COLO668 (cell line): ENCODE data around the gene DUOX2.
"Not testable (repeated sequence)": the region's sequence is repeated elsewhere in the genome, so short reads cannot be mapped to it uniquely, and the experiment has no call there.

ENCODE experiments used
- DNase-seq: peaks from one replicate; lab custom pipeline; 2025; ENCODE audit not compliant: unreplicated experiment; lab: John Stamatoyannopoulos, UW

DUOX2 gene

DNA sequence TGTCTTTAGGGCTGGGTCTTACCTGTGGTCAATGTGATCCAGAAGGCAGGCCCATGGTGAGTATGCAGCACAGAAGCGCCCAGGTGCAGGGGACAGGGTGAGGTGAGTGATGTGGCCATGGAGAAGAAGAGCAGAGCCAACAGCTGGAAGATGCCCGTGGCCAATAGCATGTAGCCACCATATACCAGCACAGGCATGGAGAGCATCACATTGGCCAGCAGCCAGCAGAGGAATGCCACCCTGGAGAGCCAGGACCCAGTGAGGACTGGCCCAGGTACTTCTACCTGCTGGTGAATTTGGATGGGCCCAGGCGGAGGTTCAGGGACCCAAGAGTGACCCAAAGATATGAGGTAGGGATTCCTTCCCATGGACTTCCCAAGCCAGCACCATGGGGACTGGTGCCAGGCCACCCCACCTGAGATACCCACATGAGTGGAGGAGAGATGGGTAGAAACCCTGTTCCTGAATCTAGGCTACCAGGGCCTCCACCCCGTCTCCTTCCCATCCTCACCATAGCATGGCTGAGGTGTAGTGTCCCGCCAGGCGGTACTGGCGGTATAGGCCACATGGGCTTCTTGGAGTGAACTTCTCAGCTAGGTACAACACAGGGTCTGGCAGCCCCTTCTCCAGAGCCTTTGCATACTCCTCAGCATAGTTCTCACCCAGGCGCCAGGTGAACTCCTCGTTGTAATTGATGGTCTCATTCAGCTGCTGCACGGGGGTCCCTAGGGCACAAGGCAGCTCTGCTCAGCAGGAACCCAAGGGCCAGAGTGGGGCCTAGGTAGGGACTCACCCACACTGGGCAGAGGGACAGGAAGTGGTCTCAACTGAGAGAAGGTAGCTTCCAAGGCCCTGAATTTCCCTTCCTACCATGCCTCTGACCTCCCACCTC, 6.4 kb upstream of the DUOX2 start:
- no peak for DNase-seq

- no peak for DNase-seq
Measured at GRCh38 chr15:45118996-45119395, 5.0 kb upstream of the DUOX2 start.

DNA sequence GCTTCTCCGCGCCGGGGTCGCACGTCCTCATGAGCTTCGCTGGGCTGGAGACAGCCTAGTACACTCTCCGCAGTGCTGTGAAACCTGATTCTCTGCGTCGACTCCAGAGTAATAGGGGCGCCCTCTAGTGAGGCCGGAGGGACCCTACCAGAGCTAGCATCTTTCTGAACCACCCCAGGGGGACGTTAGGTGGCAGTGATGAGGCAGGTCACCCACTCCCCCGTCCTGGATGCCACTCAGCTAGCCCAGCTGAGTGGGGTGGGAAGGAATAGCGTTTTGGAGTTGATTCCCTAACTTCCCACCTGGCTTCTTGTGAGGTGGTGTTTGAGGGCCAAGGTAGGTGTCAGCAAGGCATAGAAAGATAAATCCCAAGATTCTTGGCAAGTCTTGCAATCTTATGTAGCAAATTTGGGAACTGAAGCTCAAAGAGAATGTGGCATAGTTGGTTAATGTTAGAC, 4.2 kb upstream of the DUOX2 start:
- peak; percentile 85 for DNase-seq

GRCh38 chr15:45117308-45118130, 3.5 kb upstream of the DUOX2 start:
- no peak for DNase-seq

- no peak for DNase-seq
Measured at GRCh38 chr15:45116482-45117307, 2.7 kb upstream of the DUOX2 start.

DNA sequence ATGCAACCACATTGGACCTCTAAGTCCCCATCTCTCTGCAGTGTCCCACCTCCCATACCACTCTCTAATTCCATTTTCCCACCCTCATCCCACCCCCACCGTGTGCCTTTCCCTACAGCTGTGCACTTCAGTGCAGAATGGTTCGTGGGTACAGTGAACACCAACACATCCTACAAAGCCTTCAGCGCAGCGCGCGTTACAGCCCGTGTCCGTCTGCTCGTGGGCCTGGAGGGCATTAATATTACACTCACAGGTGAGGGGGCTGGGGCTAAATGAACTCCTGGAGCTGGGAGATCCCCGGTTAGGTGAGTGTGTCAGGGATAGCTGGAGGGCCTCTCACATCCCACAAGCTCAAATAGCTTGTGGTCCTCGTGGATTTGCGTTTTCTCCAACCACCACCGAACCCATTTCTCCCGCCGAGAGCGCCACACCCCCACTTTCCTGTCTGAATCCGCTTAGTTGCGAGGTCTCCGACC, 2.1 kb upstream of the DUOX2 start:
- no peak for DNase-seq

DNA sequence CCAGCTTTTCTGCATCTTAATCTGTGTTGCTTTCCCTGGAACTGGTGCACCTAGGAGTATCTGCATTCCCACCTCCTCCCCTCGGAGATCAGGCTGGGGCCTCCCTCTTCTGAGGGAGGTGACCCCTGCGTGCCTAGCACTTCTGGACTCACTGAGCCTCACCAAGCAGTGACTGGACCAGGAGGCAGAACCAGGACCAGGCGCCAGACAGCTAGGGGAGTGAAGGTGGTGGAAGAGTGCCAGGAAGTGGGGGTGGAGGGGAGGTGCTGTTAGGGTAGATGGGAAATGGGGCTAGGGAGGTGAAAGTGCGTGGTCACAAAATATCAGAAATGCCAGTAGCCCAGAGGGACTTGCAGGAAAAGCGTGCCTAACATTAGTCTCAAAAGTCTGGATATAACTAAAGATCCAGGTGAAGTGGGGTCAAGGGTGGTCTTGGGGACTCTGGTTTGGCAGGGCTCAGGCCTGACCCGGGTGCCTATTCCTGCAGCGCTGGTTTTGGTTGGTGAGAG, 1.4 kb upstream of the DUOX2 start:
- no peak for DNase-seq

DNA sequence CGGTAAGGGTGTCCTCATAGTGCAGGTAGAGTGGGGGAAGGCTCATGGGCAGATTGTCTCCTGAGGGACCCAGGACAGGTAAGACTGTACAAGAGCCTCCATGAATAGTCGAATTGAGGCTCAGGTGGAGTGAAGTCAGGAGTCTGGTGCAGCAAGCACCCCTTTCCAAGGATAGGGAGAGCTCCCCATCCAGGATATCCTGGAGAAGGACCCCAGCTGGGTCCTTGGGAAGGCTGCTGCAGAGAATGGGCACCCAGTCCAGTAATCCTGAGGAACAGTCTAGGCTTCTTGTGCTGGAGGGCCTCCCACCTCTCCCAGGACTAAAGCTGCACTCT, 746 bp upstream of the DUOX2 start:
- no peak for DNase-seq

DNA sequence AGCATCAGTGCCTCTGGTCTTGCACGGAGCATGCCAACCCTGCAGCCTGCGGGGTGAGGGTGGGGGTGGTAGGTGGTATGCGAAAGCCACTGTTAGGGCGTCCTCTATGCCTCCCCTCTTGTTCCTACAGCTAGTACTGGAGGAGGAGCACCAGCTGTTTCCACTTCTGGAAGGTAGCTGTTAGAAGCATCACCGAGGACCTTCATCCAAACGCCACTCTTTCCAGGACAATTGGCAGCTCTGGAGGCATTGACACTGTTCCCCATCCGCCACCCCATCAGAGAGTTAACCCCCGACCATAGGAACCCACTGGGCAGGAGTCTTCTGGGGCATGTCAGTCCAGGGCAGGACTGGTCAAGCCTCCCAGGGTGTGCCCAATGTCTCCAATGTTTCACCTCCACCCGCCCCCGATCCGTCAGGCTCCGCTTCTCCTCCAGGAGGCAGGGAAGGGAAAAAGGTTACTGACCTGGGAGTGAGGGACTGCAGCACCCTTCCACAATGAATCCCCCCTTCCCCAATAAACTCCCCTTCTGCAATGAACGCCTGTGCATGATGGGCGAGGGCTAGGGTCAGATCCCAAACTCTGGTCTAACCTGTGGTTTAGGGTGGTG, 487 bp downstream of the DUOX2 start:
- DNase-seq: no peak

DNA sequence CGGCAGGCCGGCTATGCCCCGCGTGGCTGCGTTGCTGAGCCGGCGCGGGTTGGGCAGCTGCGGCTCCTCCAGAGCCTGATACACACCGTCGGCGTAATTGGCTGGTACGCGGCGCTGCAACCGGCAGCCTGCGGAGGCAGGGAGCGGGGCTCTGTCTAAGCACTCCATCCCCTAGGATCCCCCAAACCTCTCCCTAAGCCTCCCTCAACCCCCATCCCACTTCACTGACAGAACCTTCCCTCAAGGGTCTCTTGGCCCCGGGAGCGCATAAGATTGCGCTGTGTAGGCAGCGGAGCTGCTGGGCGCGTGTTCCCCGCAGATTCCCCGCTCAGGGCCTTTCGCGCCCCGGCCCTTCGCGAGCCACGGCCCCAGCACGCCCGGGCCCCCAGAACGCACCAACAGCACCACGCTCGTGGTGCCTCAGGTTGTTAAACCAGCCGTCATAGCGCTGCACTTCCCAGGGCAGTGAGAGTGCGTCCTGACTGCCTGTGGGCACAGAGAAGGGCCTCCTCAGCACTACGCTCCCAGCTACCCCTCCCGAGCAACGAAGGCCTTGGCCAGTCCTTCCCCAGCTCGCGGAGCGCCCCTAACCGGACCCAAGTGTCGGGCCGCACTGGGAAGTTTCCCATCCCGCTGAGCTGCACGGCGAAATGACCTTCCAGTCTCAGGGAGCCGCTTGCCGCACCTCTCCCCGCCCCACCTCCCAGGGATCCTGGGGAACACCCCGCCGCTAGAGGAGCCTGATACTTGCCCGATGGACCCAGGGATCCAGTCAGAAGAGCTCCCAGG, 1.2 kb downstream of the DUOX2 start:
- no peak for DNase-seq

DNA sequence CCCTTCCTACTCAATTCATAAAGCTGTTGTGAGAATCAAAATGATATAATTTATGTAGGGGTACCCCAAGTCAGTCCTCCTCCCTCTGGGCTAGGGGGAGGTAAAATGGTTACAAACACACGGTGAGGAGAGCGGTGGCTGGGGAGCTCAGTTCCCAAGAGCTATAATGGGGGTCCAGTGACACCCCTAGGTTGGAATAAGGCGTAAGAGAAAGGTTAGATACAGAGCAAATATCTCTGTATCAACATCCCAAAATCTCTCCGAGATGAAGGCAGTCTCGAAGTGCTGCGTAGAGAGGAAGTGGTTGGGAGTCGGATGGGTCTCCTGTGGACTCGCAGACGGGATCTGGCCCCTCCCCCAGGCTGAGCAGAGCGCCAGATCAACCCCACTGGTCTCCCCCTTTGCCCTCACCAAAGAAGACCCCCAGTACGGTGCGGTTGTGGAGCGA, 1.8 kb downstream of the DUOX2 start:
- DNase-seq: no peak

DNA sequence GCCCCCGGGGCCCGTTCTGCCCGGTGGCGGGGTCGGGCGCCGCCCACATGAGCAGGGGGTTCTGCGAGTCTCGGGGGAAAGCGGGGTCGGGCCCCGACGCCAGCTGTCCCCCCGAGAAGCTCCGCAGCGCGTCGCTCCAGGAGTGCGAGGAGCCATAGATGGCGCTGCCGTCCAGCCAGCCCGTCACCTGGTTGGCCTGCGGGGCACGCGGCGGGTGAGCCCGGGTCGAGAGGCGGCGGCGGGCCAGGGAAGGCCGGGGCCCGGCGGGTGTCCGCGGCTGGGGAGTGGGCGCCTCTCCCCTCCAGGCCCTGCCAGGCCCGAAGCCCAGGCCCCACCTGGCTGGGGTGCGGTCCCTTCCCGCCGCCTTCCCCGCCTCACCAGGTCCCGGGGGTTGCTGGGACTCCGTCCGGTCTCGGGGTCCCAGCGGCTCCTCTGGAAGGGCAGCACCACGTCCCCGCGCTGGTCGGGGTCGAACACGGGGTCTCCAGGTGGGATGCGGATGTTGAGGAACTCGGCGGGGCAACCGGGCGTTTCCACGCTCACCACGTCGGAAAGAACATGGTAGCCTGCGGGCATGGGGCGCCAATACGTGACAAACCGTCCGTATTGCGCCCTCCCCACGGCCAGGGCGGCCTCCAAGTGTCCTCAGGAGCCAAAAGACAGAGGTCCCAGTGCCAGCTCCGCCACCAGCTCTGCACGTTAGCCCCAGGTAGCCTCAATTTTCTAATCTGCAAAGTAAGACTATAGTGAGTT, 2.4 kb downstream of the DUOX2 start:
- no peak for DNase-seq

GRCh38 chr15:45110256-45110820, 3.6 kb downstream of the DUOX2 start:
- DNase-seq: no peak

GRCh38 chr15:45107941-45108630, 5.9 kb downstream of the DUOX2 start:
- no peak for DNase-seq

GRCh38 chr15:45106002-45106790, 7.8 kb downstream of the DUOX2 start:
- DNase-seq: no peak

GRCh38 chr15:45105586-45105985, 8.4 kb downstream of the DUOX2 start:
- DNase-seq: no peak

DNA sequence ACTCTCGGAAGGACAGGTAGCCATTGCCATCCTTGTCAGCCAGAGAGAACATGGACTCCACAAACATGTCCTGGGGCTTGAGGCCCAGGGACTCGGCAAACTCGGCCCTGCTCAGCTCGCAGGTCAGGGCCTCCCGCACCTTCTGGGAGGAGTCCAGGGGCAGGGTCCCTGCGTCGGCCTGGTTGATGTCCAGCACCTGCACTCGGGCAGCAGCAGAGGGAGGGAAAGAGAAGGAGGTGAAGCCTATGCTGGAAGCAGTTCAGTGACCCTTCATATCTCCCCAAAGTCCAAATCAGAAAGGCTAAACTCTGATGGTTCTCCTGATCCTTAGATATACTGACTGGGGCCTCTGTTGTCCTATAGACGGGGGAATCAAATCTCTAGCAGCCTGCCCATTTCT, 9.8 kb downstream of the DUOX2 start:
- DNase-seq: not testable (repeated sequence)
